CD14-positive monocyte (primary cell): ENCODE data around the gene TMEM30A. TPM values are rescaled to one million over a fixed set of nuclear protein-coding genes. Genes with fewer than 3 reads are reported as not detected.

Experiments
- DNase-seq, 3 donors: peaks; one replicate each; pipeline ENCODE4 v3.0.0-alpha.2; 2011 to 2022
- H2AFZ ChIP-seq: 2 replicates; pipeline ENCODE4 v1.6.0; 2012; ENCODE audit warnings: mild to moderate bottlenecking, low read depth, low read length, inconsistent platforms; ENCODE audit not compliant: insufficient read depth, poor library complexity, severe bottlenecking
- H3K27ac ChIP-seq, 2 donors: 1 replicate in 1 of 2; 2 replicates in 1 of 2; pipeline ENCODE4 v1.5.1; 2012 to 2013; ENCODE audit warnings: low read length in 2 of 2, control low read depth in 1 of 2, inconsistent platforms in 1 of 2, low read depth in 1 of 2, mild to moderate bottlenecking in 1 of 2
- H3K27me3 ChIP-seq, 2 donors: one replicate each; pipeline versions ENCODE4 v1.6.0 to v1.6.1; 2011 to 2013; ENCODE audit warnings: low read length in 2 of 2; ENCODE audit not compliant: control insufficient read depth in 2 of 2, insufficient read depth in 2 of 2
- H3K36me3 ChIP-seq, 2 donors: replicated peaks in 1 of 2; 1 replicate in 1 of 2; 2 replicates in 1 of 2; pipeline versions ENCODE4 v1.5.1 to v1.6.1; 2012 to 2013; ENCODE audit warnings: low read length in 2 of 2, control low read depth in 1 of 2, inconsistent platforms in 1 of 2, mild to moderate bottlenecking in 1 of 2; ENCODE audit not compliant: insufficient read depth in 2 of 2, control insufficient read depth in 1 of 2
- H3K4me1 ChIP-seq, 2 donors: 1 replicate in 1 of 2; 2 replicates in 1 of 2; pipeline versions ENCODE4 v1.5.1 to v1.6.1; 2012 to 2013; ENCODE audit warnings: low read length in 2 of 2, control low read depth in 1 of 2, inconsistent platforms in 1 of 2, mild to moderate bottlenecking in 1 of 2, moderate library complexity in 1 of 2; ENCODE audit not compliant: insufficient read depth in 2 of 2, control insufficient read depth in 1 of 2
- H3K4me2 ChIP-seq: replicated peaks from 2 replicates; pipeline ENCODE3; 2012; ENCODE audit warnings: low read length, moderate library complexity, mild to moderate bottlenecking; ENCODE audit not compliant: poor library complexity, severe bottlenecking; ENCODE audit errors: extremely low read depth
- H3K4me3 ChIP-seq, 3 experiments: fragments of 200-600 bp in 1 of 3; sonication (generic) in 1 of 3; replicated peaks in 1 of 3; 1 replicate in 2 of 3; 2 replicates in 1 of 3; pipeline ENCODE4 v1.5.1; 2011 to 2013; ENCODE audit warnings: low read length in 3 of 3, mild to moderate bottlenecking in 3 of 3, control low read depth in 2 of 3, low read depth in 2 of 3, inconsistent platforms in 1 of 3, moderate library complexity in 1 of 3
- H3K79me2 ChIP-seq: 2 replicates; pipeline ENCODE4 v1.6.0; 2012; ENCODE audit warnings: mild to moderate bottlenecking, control low read depth, inconsistent platforms, low read length, moderate library complexity; ENCODE audit not compliant: insufficient read depth
- H3K9ac ChIP-seq: 2 replicates; pipeline ENCODE4 v1.6.0; 2017; ENCODE audit warnings: low read length, mild to moderate bottlenecking; ENCODE audit not compliant: insufficient read depth, poor library complexity, severe bottlenecking
- H3K9me3 ChIP-seq, 2 donors: replicated peaks in 1 of 2; 1 replicate in 1 of 2; 2 replicates in 1 of 2; pipeline versions ENCODE4 v1.5.1 to v1.6.1; 2012 to 2013; ENCODE audit warnings: low read length in 2 of 2, control low read depth in 1 of 2; ENCODE audit not compliant: control insufficient read depth in 1 of 2, insufficient read depth in 1 of 2
- H4K20me1 ChIP-seq: 2 replicates; pipeline ENCODE4 v1.6.0; 2012; ENCODE audit warnings: mild to moderate bottlenecking, low read length, control low read depth, moderate library complexity; ENCODE audit not compliant: insufficient read depth
- H3K27ac Mint-ChIP-seq, 7 donors: one replicate each; pipeline ENCODE4 v1.8.0; 2020; ENCODE audit warnings: mild to moderate bottlenecking in 7 of 7, mixed read lengths in 7 of 7, moderate library complexity in 6 of 7, inconsistent platforms in 2 of 7
- H3K27me3 Mint-ChIP-seq, 3 donors: one replicate each; pipeline ENCODE4 v1.8.0; 2021 to 2022; ENCODE audit warnings: low read depth in 3 of 3, mild to moderate bottlenecking in 3 of 3, mixed read lengths in 3 of 3, moderate library complexity in 3 of 3, inconsistent platforms in 1 of 3
- H3K36me3 Mint-ChIP-seq, 2 donors: one replicate each; pipeline ENCODE4 v1.8.0; 2020; ENCODE audit warnings: mixed read lengths in 2 of 2, inconsistent platforms in 1 of 2, mild to moderate bottlenecking in 1 of 2
- H3K4me1 Mint-ChIP-seq: one replicate; pipeline ENCODE4 v1.8.0; 2020; ENCODE audit warnings: mild to moderate bottlenecking, mixed read lengths
- H3K4me3 Mint-ChIP-seq, 2 donors: one replicate each; pipeline ENCODE4 v1.8.0; 2020; ENCODE audit warnings: mild to moderate bottlenecking in 2 of 2, mixed read lengths in 2 of 2, moderate library complexity in 1 of 2
- H3K9me3 Mint-ChIP-seq, 7 donors: one replicate each; pipeline ENCODE4 v1.8.0; 2020 to 2022; ENCODE audit warnings: mixed read lengths in 7 of 7, mild to moderate bottlenecking in 6 of 7, moderate library complexity in 6 of 7, inconsistent platforms in 2 of 7
- CTCF ChIP-seq: fragments of 200-600 bp; IDR thresholded peaks from one replicate; pipeline ENCODE4 v1.8.0; 2022; ENCODE audit warnings: antibody characterized with exemption, mild to moderate bottlenecking
- WGBS: methylation state at CpG from one replicate; pipeline ENCODE4 v1.1.5; 2013; ENCODE audit warnings: missing lambda C conversion rate; ENCODE audit not compliant: insufficient coverage; 5-methylcytosine and 5-hydroxymethylcytosine counted together
- intact Hi-C, 2 donors: fragments of 100-400 bp; cut with micrococcal nuclease; formaldehyde crosslinking; loops; one replicate each; pipeline versions ENCODE4 v1.15.0 to v1.15.1; 2023
- polyA plus RNA-seq, 3 donors: library from polyadenylated mRNA; depleted of rRNA in 1 of 3; unstranded in 2 of 3; stranded (reverse) in 1 of 3; fragments of 300-500 nt in 2 of 3; fragments of >200 nt in 1 of 3; fragmentation: Illumina TruSeq in 2 of 3; gene quantifications; 1 replicate in 2 of 3; 2 replicates in 1 of 3; pipeline ENCODE4 v1.2.3, GENCODE V29; 2012 to 2021

The TMEM30A gene
- polyA plus RNA-seq, 3 donors = 12.2 to 101 (median 70.6) TPM

- H3K27me3 ChIP-seq = no peaks in the 10 kb centered on the region
- H3K4me1 Mint-ChIP-seq = no peaks in the 10 kb centered on the region
- H3K27ac Mint-ChIP-seq = no peak overlapping the region
- no peak overlapping the region for H3K9ac ChIP-seq
- no peak overlapping the region for H3K4me3 ChIP-seq
- no peaks in the 10 kb centered on the region for H3K9me3 Mint-ChIP-seq
- H4K20me1 ChIP-seq = peaks cover 45% of the 10 kb centered on the region
- no peaks in the 10 kb centered on the region for H3K4me1 ChIP-seq
- TF ChIP-seq CTCF = no peak
- H3K36me3 Mint-ChIP-seq = peaks cover 61 to 75% of the 10 kb centered on the region in 2 donors
- WGBS = no CpG with 5 or more reads among the region's 1 CpG
- intact Hi-C loops = no loop called here
- peaks cover 63 to 91% of the 10 kb centered on the region in 2 donors for H3K36me3 ChIP-seq
- H3K4me3 Mint-ChIP-seq = no peak overlapping the region
- H3K27me3 Mint-ChIP-seq = no peaks in the 10 kb centered on the region
- peaks cover 31% of the 10 kb centered on the region for H3K79me2 ChIP-seq
- H3K27ac ChIP-seq = no peak overlapping the region
- H3K9me3 ChIP-seq = no peaks in the 10 kb centered on the region
- no peak overlapping the region for H3K4me2 ChIP-seq
- no peak for DNase-seq
- no peak overlapping the region for H2AFZ ChIP-seq
Observed at GRCh38 chr6:75261299-75261698, 23.3 kb downstream of the TMEM30A start.

- no peak overlapping the region for H3K4me3 Mint-ChIP-seq
- no CpG with 5 or more reads among the region's 1 CpG for WGBS
- H3K36me3 Mint-ChIP-seq = peaks cover 67 to 74% of the 10 kb centered on the region in 2 donors
Observed at GRCh38 chr6:75257343-75258087, 27.1 kb downstream of the TMEM30A start.

More at GRCh38 chr6:75257343-75258087, 27.1 kb downstream of the TMEM30A start:
- no peak for DNase-seq
- Histone ChIP-seq H3K4me2 (no peak overlapping the region), H2AFZ (no peak overlapping the region), H3K36me3 (peaks cover 72 to 96% of the 10 kb centered on the region in 2 donors), H3K27me3 (no peaks in the 10 kb centered on the region), H4K20me1 (peaks cover 19% of the 10 kb centered on the region), H3K79me2 (no peaks in the 10 kb centered on the region), H3K9me3 (no peaks in the 10 kb centered on the region), H3K9ac (no peak overlapping the region), H3K4me1 (no peaks in the 10 kb centered on the region), H3K27ac (no peak overlapping the region), H3K4me3 (no peak overlapping the region)
- Mint-ChIP-seq H3K27ac (no peak overlapping the region), H3K9me3 (no peaks in the 10 kb centered on the region), H3K27me3 (no peaks in the 10 kb centered on the region), H3K4me1 (no peaks in the 10 kb centered on the region)
- no peak for TF ChIP-seq CTCF
- intact Hi-C loops = no loop called here
